T-helper 17 cell (primary cell): ENCODE measurements around the gene CTNNA2. TPM values are rescaled to one million over a fixed set of nuclear protein-coding genes. Genes with fewer than 3 reads are reported as not detected.
"Not testable (repeated sequence)": the region's sequence is repeated elsewhere in the genome, so short reads cannot be mapped to it uniquely, and the experiment has no call there.

Source experiments
- ATAC-seq: fragments of 150-1000 bp; cut with Tn5 transposase; 2 replicates; pipeline ENCODE4 v1.10.0; 2021; ENCODE audit warnings: mild to moderate bottlenecking, moderate library complexity
- DNase-seq, 3 donors: peaks; one replicate each; pipeline versions ENCODE4 v3.0.0 to v3.0.0-alpha.2; 2020 to 2021
- H3K9me3 ChIP-seq: one replicate; pipeline ENCODE4 v1.7.0; 2013; ENCODE audit warnings: low read length, mild to moderate bottlenecking; ENCODE audit not compliant: control insufficient read depth, poor library complexity, severe bottlenecking
- H3K27ac Mint-ChIP-seq: one replicate; pipeline ENCODE4 v1.8.0; 2022; ENCODE audit warnings: mild to moderate bottlenecking, moderate library complexity, mixed read lengths
- H3K27me3 Mint-ChIP-seq: one replicate; pipeline ENCODE4 v1.8.0; 2022; ENCODE audit warnings: mixed read lengths
- H3K36me3 Mint-ChIP-seq: one replicate; pipeline ENCODE4 v1.8.0; 2022; ENCODE audit warnings: low read depth, mixed read lengths
- H3K4me1 Mint-ChIP-seq: one replicate; pipeline ENCODE4 v1.8.0; 2022; ENCODE audit warnings: mild to moderate bottlenecking, mixed read lengths
- H3K4me3 Mint-ChIP-seq: one replicate; pipeline ENCODE4 v1.8.0; 2022; ENCODE audit warnings: mild to moderate bottlenecking, moderate library complexity, mixed read lengths
- total RNA-seq, 4 donors: library from RNA in 2 of 4; stranded (reverse) in 2 of 4; gene quantifications; one replicate each; pipeline ENCODE4 v1.2.3 and lab custom pipeline; 2022 to 2026

Gene CTNNA2
- total RNA-seq, 2 donors from 2014 or later = not detected

- Mint-ChIP-seq H3K27me3 (peaks cover 9% of the 10 kb centered on the region), H3K36me3 (no peaks in the 10 kb centered on the region), H3K4me1 (peaks cover 3% of the 10 kb centered on the region), H3K27ac (no peak overlapping the region), H3K4me3 (no peak overlapping the region)
- DNase-seq = no peak
- no peaks in the 10 kb centered on the region for H3K9me3 ChIP-seq
- no peak for ATAC-seq
Measured at GRCh38 chr2:80075719-80076118, 562.9 kb downstream of the CTNNA2 start.

GRCh38 chr2:80078290-80079036 lies 565.6 kb downstream of the CTNNA2 start:
- H3K36me3 Mint-ChIP-seq = no peaks in the 10 kb centered on the region
- no peaks in the 10 kb centered on the region for H3K9me3 ChIP-seq
- no peaks in the 10 kb centered on the region for H3K4me1 Mint-ChIP-seq
- DNase-seq (no peak), ATAC-seq (no peak)
- H3K4me3 Mint-ChIP-seq = no peak overlapping the region
- no peak overlapping the region for H3K27ac Mint-ChIP-seq
- H3K27me3 Mint-ChIP-seq = no peaks in the 10 kb centered on the region

GRCh38 chr2:80080957-80081356 lies 568.1 kb downstream of the CTNNA2 start:
- no peaks in the 10 kb centered on the region for H3K9me3 ChIP-seq
- H3K27ac Mint-ChIP-seq = no peak overlapping the region
- no peaks in the 10 kb centered on the region for H3K4me1 Mint-ChIP-seq
- DNase-seq = no peak
- no peak for ATAC-seq
- no peaks in the 10 kb centered on the region for H3K27me3 Mint-ChIP-seq
- H3K4me3 Mint-ChIP-seq = no peak overlapping the region
- H3K36me3 Mint-ChIP-seq = no peaks in the 10 kb centered on the region

GRCh38 chr2:80086831-80087230 lies 574.0 kb downstream of the CTNNA2 start:
- DNase-seq (no peak), ATAC-seq (no peak)
- no peaks in the 10 kb centered on the region for H3K4me1 Mint-ChIP-seq
- no peaks in the 10 kb centered on the region for H3K9me3 ChIP-seq
- H3K27ac Mint-ChIP-seq = no peak overlapping the region
- H3K4me3 Mint-ChIP-seq = no peak overlapping the region
- H3K27me3 Mint-ChIP-seq = no peaks in the 10 kb centered on the region
- H3K36me3 Mint-ChIP-seq = no peaks in the 10 kb centered on the region

GRCh38 chr2:80091237-80091636 lies 578.4 kb downstream of the CTNNA2 start:
- DNase-seq = no peak
- Mint-ChIP-seq H3K36me3 (no peaks in the 10 kb centered on the region), H3K4me1 (no peaks in the 10 kb centered on the region), H3K27me3 (no peaks in the 10 kb centered on the region), H3K27ac (no peak overlapping the region), H3K4me3 (no peak overlapping the region)
- ATAC-seq = no peak
- H3K9me3 ChIP-seq = no peaks in the 10 kb centered on the region

GRCh38 chr2:80092474-80092873 lies 579.6 kb downstream of the CTNNA2 start:
- no peaks in the 10 kb centered on the region for H3K9me3 ChIP-seq
- no peak overlapping the region for H3K27ac Mint-ChIP-seq
- no peaks in the 10 kb centered on the region for H3K27me3 Mint-ChIP-seq
- ATAC-seq = no peak
- no peaks in the 10 kb centered on the region for H3K36me3 Mint-ChIP-seq
- H3K4me1 Mint-ChIP-seq = no peaks in the 10 kb centered on the region
- no peak for DNase-seq
- H3K4me3 Mint-ChIP-seq = no peak overlapping the region

- H3K4me3 Mint-ChIP-seq, H3K9me3 ChIP-seq, H3K27ac Mint-ChIP-seq, H3K36me3 Mint-ChIP-seq, H3K27me3 Mint-ChIP-seq, H3K4me1 Mint-ChIP-seq, ATAC-seq, DNase-seq: not testable (repeated sequence)
Measured at GRCh38 chr2:80098503-80098902, 585.7 kb downstream of the CTNNA2 start.

- ATAC-seq = no peak
- Mint-ChIP-seq H3K27ac (no peak overlapping the region), H3K27me3 (no peaks in the 10 kb centered on the region), H3K4me1 (no peaks in the 10 kb centered on the region), H3K4me3 (no peak overlapping the region), H3K36me3 (peaks cover 2% of the 10 kb centered on the region)
- no peaks in the 10 kb centered on the region for H3K9me3 ChIP-seq
- no peak for DNase-seq
Measured at GRCh38 chr2:80102026-80102425, 589.2 kb downstream of the CTNNA2 start.

- Mint-ChIP-seq H3K4me3 (no peak overlapping the region), H3K36me3 (no peaks in the 10 kb centered on the region)
- no peak for ATAC-seq
Measured at GRCh38 chr2:80105015-80105640, 592.3 kb downstream of the CTNNA2 start.

GRCh38 chr2:80111185-80111584 lies 598.3 kb downstream of the CTNNA2 start:
- Mint-ChIP-seq H3K4me3 (no peak overlapping the region), H3K27me3 (no peaks in the 10 kb centered on the region), H3K27ac (no peak overlapping the region), H3K36me3 (no peaks in the 10 kb centered on the region), H3K4me1 (no peaks in the 10 kb centered on the region)
- ATAC-seq (no peak), DNase-seq (no peak)
- H3K9me3 ChIP-seq = peaks cover 5% of the 10 kb centered on the region

More at GRCh38 chr2:80105015-80105640, 592.3 kb downstream of the CTNNA2 start:
- Mint-ChIP-seq H3K4me1 (no peaks in the 10 kb centered on the region), H3K27ac (no peak overlapping the region), H3K27me3 (no peaks in the 10 kb centered on the region)
- DNase-seq = no peak
- H3K9me3 ChIP-seq = no peaks in the 10 kb centered on the region

GRCh38 chr2:80112790-80113189 lies 599.9 kb downstream of the CTNNA2 start:
- no peak for ATAC-seq
- H3K9me3 ChIP-seq = peaks cover 5% of the 10 kb centered on the region
- Mint-ChIP-seq H3K4me1 (no peaks in the 10 kb centered on the region), H3K27me3 (no peaks in the 10 kb centered on the region), H3K27ac (no peak overlapping the region), H3K36me3 (no peaks in the 10 kb centered on the region), H3K4me3 (no peak overlapping the region)
- DNase-seq = no peak

GRCh38 chr2:80113399-80113798 lies 600.5 kb downstream of the CTNNA2 start:
- Mint-ChIP-seq H3K4me1 (no peaks in the 10 kb centered on the region), H3K36me3 (no peaks in the 10 kb centered on the region), H3K4me3 (no peak overlapping the region), H3K27me3 (no peaks in the 10 kb centered on the region), H3K27ac (no peak overlapping the region)
- DNase-seq (no peak), ATAC-seq (no peak)
- H3K9me3 ChIP-seq = peaks cover 5% of the 10 kb centered on the region

- H3K27ac Mint-ChIP-seq = no peak overlapping the region
- no peak for DNase-seq
- H3K27me3 Mint-ChIP-seq = no peaks in the 10 kb centered on the region
- no peaks in the 10 kb centered on the region for H3K4me1 Mint-ChIP-seq
- ATAC-seq = no peak
- peaks cover 5% of the 10 kb centered on the region for H3K9me3 ChIP-seq
- H3K4me3 Mint-ChIP-seq = no peak overlapping the region
- H3K36me3 Mint-ChIP-seq = no peaks in the 10 kb centered on the region
Measured at GRCh38 chr2:80114812-80115211, 602.0 kb downstream of the CTNNA2 start.

GRCh38 chr2:80117401-80117800 lies 604.5 kb downstream of the CTNNA2 start:
- no peaks in the 10 kb centered on the region for H3K4me1 Mint-ChIP-seq
- H3K27ac Mint-ChIP-seq = no peak overlapping the region
- H3K9me3 ChIP-seq = peaks cover 5% of the 10 kb centered on the region
- no peak overlapping the region for H3K4me3 Mint-ChIP-seq
- ATAC-seq (no peak), DNase-seq (no peak)
- H3K36me3 Mint-ChIP-seq = no peaks in the 10 kb centered on the region
- no peaks in the 10 kb centered on the region for H3K27me3 Mint-ChIP-seq
